ENCODE data around the gene EIF3D. TPM values are rescaled to one million over a fixed set of nuclear protein-coding genes. Genes with fewer than 3 reads are reported as not detected.

Gene EIF3D
- total and polyA plus RNA-seq, 2 of the 8 experiments (the other 6 are each of a cell fraction or from before 2014, with no cell fraction given): 195 to 408 TPM

- Histone ChIP-seq H3K4ac (replicated peaks; ENCODE audit: insufficient read length, low read depth, low read length) (no peak overlapping the region), H3K4me1 (replicated peaks in 1 of 4; ENCODE audit: control insufficient read depth in 3 of 4, insufficient read depth in 4 of 4, low read length in 3 of 4) (peaks cover 0 to 5% (median 0%) of the 10 kb centered on the region in 4 experiments; a peak in 1 of 7 replicates), H2BK12ac (ENCODE audit: low read depth, low read length) (no peak overlapping the region), H3K36me3 (ENCODE audit: control insufficient read depth in 2 of 4, insufficient read depth in 4 of 4, low read length in 3 of 4) (peaks cover 12 to 28% (median 24%) of the 10 kb centered on the region in 4 experiments), H2BK15ac (ENCODE audit: low read length) (no peak overlapping the region), H3K14ac (ENCODE audit: insufficient read length) (no peak overlapping the region), H4K20me1 (replicated peaks in 1 of 2; ENCODE audit: control insufficient read depth in 1 of 2, insufficient read depth in 2 of 2, low read length in 2 of 2) (peaks cover 3 to 15% of the 10 kb centered on the region in 2 experiments), H3K27ac (ENCODE audit: low read depth, low read length) (no peak overlapping the region), H2AK5ac (ENCODE audit: low read depth, low read length) (no peak overlapping the region), H3K56ac (replicated peaks; ENCODE audit: insufficient read length, low read depth, low read length) (no peak overlapping the region), H2BK120ac (replicated peaks; ENCODE audit: low read depth, low read length) (no peak overlapping the region), H2AFZ (ENCODE audit: low read length) (peak overlapping the region; percentile 12), H3K4me2 (ENCODE audit: insufficient read depth in 1 of 2, low read depth in 2 of 2, low read length in 2 of 2) (peak overlapping the region; percentile 54 to 61), H4K8ac (ENCODE audit: extremely low read depth, insufficient read depth, low read length) (no peak overlapping the region), H3K9ac (replicated peaks in 1 of 4; ENCODE audit: extremely low read depth in 1 of 4, low read depth in 3 of 4, low read length in 3 of 4) (peak overlapping the region in 1 of 4 experiments; percentile 11; a peak in 1 of 7 replicates), H3K79me1 (ENCODE audit: low read depth, low read length) (no peaks in the 10 kb centered on the region), H3K9me3 (ENCODE audit: insufficient read depth in 2 of 2, low read depth in 1 of 2, low read length in 1 of 2) (peaks cover 0 to 8% of the 10 kb centered on the region in 2 experiments; a peak in 2 of 4 replicates), H3K18ac (ENCODE audit: extremely low read depth, low read length) (no peak overlapping the region), H2BK20ac (ENCODE audit: low read length) (no peak overlapping the region), H3K23ac (ENCODE audit: insufficient read length) (no peak overlapping the region), H3K79me2 (ENCODE audit: control insufficient read depth in 1 of 2, insufficient read depth in 2 of 2, low read length in 2 of 2) (peaks cover 0 to 2% of the 10 kb centered on the region in 2 experiments; a peak in 1 of 4 replicates), H2BK5ac (ENCODE audit: low read depth, low read length) (no peak overlapping the region), H4K91ac (replicated peaks; ENCODE audit: insufficient read length, low read length) (peak overlapping the region; percentile 12), H3K27me3 (replicated peaks in 1 of 4; ENCODE audit: control insufficient read depth in 3 of 4, extremely low read depth in 1 of 4, insufficient read depth in 3 of 4, low read length in 3 of 4) (peaks cover 0 to 11% (median 6%) of the 10 kb centered on the region in 4 experiments; a peak in 4 of 7 replicates), H3K23me2 (ENCODE audit: low read depth, low read length) (no peaks in the 10 kb centered on the region; the same call in 1 of the 2 replicates), H3K4me3 (ENCODE audit: extremely low read depth in 1 of 4, insufficient read depth in 2 of 4, low read depth in 3 of 4, low read length in 4 of 4) (peak overlapping the region in 2 of 4 experiments; percentile 39 to 58; a peak in 3 of 8 replicates), H4K5ac (ENCODE audit: insufficient read length, low read depth, low read length) (no peak overlapping the region)
- no peak for DNase-seq (ENCODE audit: low read depth in 1 of 2, low spot score in 2 of 2)
- TF ChIP-seq TEAD4 (IDR thresholded peaks at IDR 0.05; ENCODE audit: low read depth, low read length): no peak
- no peak for TF ChIP-seq CBX5 (IDR thresholded peaks at IDR 0.05; ENCODE audit: low read depth, low read length)
- TF ChIP-seq ATF3 (IDR thresholded peaks at IDR 0.05; ENCODE audit: insufficient read depth, low read depth, low read length): no peak
- TF ChIP-seq ASH2L (IDR thresholded peaks at IDR 0.05; ENCODE audit: low read length): no peak
- no peak for TF ChIP-seq SUZ12 (IDR thresholded peaks at IDR 0.05; ENCODE audit: low read length)
- TF ChIP-seq EGR1 (IDR thresholded peaks at IDR 0.05; ENCODE audit: borderline replicate concordance, low read depth, low read length): no peak
- no peak for TF ChIP-seq SIRT6 (IDR thresholded peaks at IDR 0.05; ENCODE audit: low read length)
- TF ChIP-seq TAF7 (optimal IDR thresholded peaks at IDR 0.05; ENCODE audit: borderline replicate concordance, low read depth, low read length): no peak
- no peak for TF ChIP-seq RFX5 (IDR thresholded peaks at IDR 0.05; ENCODE audit: borderline replicate concordance, low read depth, low read length)
- no peak for TF ChIP-seq CHD1 (IDR thresholded peaks at IDR 0.05; ENCODE audit: low read depth, low read length)
- no peak for FAIRE-seq
- WGBS, 2 experiments (ENCODE audit: extremely low coverage in 1 of 2, insufficient coverage in 1 of 2, insufficient read length in 1 of 2, insufficient replicate concordance in 2 of 2, low coverage in 1 of 2, low lambda C conversion rate in 2 of 2, missing lambda C conversion rate in 1 of 2): 90% methylated on average over 6 of the region's 6 CpGs; no CpG with 5 or more reads in 1 of the 2 experiments
- CTCF ChIA-PET (ENCODE audit: partially characterized antibody): interaction anchor here (1.1 to 2.3 kb wide), 4 partner anchors 10 to 221 kb away, joined by 4 to 6 read pairs (median 4); no protein-coding TSS in a partner anchor
- POLR2A ChIA-PET (ENCODE audit: partially characterized antibody): interaction anchor here (1.0 to 8.8 kb wide), 12 partner anchors 9 to 195 kb away, joined by 3 to 92 read pairs (median 5); partner anchors contain the start of genes EIF3D and TXN2
Measured at GRCh38 chr22:36507518-36508010, 21.4 kb downstream of the EIF3D start.
